Measurements from ENCODE around the gene MBOAT1. TPM values are rescaled to one million over a fixed set of nuclear protein-coding genes. Genes with fewer than 3 reads are reported as not detected.

MBOAT1 gene
- polyA plus RNA-seq, 4 donors: 16.3 to 21.4 (median 17.3) TPM

GRCh38 chr6:20235041-20235440 lies 22.8 kb upstream of the MBOAT1 start:
- no peak for DNase-seq (ENCODE audit: low read depth in 4 of 4, low spot score in 3 of 4)

GRCh38 chr6:20234136-20234535 lies 21.9 kb upstream of the MBOAT1 start:
- DNase-seq (ENCODE audit: low read depth in 4 of 4, low spot score in 3 of 4): no peak

- no peak for DNase-seq (ENCODE audit: low read depth in 4 of 4, low spot score in 3 of 4)
These were observed 20.9 kb upstream of the MBOAT1 start for GRCh38 chr6:20233007-20233730.

- DNase-seq (ENCODE audit: low read depth in 4 of 4, low spot score in 3 of 4): no peak
These were observed 19.9 kb upstream of the MBOAT1 start for GRCh38 chr6:20232188-20232587.

GRCh38 chr6:20230401-20231119 lies 18.3 kb upstream of the MBOAT1 start:
- DNase-seq (ENCODE audit: low read depth in 4 of 4, low spot score in 3 of 4): no peak

DNA sequence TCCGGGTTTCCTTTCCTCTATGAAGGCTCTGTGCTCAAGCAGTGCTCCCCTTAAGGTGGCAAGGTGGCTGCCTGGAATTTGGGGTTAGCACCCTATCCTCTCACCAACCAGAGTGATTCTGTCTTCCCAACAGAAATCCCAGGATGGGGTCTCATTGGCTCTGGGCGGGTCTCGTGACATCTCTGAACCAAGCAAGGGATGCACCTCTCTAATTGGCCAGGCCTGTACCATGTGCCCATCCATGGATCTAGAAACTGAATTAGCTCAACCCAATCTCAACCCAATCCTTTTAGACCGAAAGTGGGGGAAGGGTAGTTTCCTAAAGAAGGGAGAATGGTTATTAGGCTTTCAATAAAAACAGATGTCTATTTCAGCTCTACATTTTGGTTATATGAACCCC lies 17.6 kb upstream of the MBOAT1 start:
- no peak for DNase-seq (ENCODE audit: low read depth in 4 of 4, low spot score in 3 of 4)

DNA sequence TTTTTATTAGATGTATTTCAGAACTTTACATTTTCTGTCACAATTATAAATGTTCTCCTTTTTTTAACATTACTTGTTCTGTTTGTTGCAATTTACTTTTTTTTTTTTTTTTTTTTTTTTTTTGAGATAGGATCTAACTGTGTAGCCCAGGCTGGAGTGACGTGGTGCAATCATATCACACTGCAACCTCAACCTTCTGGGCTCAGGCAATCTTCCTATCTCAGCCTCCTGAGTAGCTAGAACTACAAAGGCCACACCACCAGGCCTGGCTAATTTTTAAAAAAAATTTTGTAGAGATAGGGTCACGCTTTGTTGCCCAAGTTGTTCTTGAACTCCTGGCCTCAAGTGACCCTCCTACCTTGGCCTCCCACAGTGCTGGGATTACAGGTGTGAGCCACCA lies 15.1 kb upstream of the MBOAT1 start:
- no peak for DNase-seq (ENCODE audit: low read depth in 4 of 4, low spot score in 3 of 4)

GRCh38 chr6:20223141-20223540 lies 10.9 kb upstream of the MBOAT1 start:
- DNase-seq (ENCODE audit: low read depth in 4 of 4, low spot score in 3 of 4): no peak

- DNase-seq (ENCODE audit: low read depth in 4 of 4, low spot score in 3 of 4): no peak
These were observed 9.2 kb upstream of the MBOAT1 start for GRCh38 chr6:20221421-20221820.

DNA sequence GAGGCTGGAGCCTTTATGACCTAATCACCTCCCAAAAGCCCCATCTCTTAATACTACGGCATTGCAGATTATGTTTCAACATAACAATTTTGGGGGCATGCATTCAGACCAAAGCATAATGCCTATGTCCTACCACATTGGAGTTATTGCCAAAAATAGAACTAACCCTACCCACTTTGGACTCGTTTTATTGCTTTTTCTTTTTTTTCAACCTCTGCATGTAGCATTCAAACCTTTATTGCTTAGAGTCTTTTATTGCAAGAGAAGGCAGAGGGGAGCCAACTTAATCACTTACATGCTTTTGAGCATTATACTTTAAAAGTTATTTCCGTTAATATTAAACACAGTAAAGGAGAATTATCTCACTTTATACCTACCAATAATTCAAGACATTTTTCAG lies 8.1 kb upstream of the MBOAT1 start:
- DNase-seq (ENCODE audit: low read depth in 4 of 4, low spot score in 3 of 4): no peak

GRCh38 chr6:20217891-20218290 lies 5.6 kb upstream of the MBOAT1 start:
- no peak for DNase-seq (ENCODE audit: low read depth in 4 of 4, low spot score in 3 of 4)

GRCh38 chr6:20217324-20217855 lies 5.1 kb upstream of the MBOAT1 start:
- no peak for DNase-seq (ENCODE audit: low read depth in 4 of 4, low spot score in 3 of 4)

GRCh38 chr6:20215310-20215709 lies 3.0 kb upstream of the MBOAT1 start:
- DNase-seq (ENCODE audit: low read depth in 4 of 4, low spot score in 3 of 4): no peak

GRCh38 chr6:20213271-20213798 lies 1.1 kb upstream of the MBOAT1 start:
- no peak for DNase-seq (ENCODE audit: low read depth in 4 of 4, low spot score in 3 of 4)

DNA sequence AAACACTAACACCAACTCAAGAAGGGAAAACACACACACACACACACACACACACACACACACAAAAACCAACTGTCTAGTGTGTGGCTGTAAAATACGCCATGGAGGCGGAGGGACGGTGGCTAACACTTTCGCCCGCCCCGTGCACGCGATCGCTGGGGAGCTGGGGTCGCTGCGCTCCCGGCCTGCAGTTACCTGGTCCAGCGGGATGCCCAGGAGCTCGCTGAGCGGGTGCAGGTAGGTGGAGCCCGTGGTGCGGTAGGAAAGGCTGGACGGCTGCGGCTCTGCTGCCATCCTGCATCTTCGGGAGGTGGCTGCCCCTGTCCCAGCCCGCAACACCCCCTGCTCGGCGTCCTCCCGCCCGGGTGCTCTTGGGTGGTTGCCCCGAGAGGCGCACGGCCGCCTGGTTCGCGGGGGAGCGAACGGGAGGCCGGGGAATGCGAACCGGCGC lies 303 bp downstream of the MBOAT1 start:
- peak in 1 of 4 donors; percentile 67 for DNase-seq (ENCODE audit: low read depth in 4 of 4, low spot score in 3 of 4)

- no peak for DNase-seq (ENCODE audit: low read depth in 4 of 4, low spot score in 3 of 4)
These were observed 980 bp downstream of the MBOAT1 start for GRCh38 chr6:20211037-20211940.

DNA sequence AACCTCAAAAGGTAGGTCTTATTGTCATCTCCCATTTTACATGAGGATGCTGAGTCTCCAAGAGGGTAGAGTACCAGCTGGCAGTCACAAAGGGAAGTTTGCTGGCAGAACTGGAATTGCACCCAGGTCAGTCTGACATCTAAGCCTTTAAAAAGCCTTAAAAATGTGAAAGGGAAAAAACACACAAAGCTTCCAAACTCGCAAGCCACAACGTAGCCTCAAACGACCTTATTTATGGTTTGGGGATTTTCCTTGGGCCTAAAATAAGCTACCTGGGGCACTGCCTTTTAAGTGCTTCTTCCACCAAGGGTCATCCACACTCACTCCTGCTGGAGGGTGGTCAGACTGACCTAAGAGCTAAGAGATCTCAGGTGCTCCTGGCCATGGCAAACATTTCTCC lies 2.1 kb downstream of the MBOAT1 start:
- no peak for DNase-seq (ENCODE audit: low read depth in 4 of 4, low spot score in 3 of 4)

DNA sequence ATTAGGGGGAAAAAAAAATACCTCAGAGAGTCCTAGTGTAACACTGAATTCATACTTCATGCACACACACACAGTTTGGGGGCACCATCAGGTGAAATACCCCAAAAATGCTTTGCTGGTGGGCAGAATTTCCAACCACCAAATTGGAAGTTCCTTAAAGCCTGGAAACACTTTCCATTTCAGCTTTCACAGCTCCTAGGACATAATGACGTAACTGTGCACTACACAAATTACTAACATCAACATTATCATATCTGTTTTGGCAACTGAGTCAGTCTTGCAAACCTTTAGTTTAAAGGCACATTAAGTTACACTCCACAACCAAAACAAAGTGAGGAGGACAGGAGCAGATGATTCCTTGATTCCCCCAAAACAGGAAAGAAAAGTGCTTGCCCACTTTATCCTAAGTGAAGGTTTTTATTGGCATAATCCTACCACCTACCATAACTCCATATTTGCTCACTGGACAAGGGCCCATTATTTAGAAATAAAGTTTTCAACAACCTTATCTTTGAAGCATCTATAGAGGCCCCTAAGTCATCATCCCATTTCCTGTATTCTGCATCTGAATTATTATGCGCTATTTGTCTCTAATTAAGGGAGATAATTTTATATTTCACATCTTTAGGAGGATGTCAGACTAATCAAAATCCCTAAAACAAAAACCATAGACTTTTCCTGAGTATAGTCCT lies 3.4 kb downstream of the MBOAT1 start:
- DNase-seq (ENCODE audit: low read depth in 4 of 4, low spot score in 3 of 4): no peak

- no peak for DNase-seq (ENCODE audit: low read depth in 4 of 4, low spot score in 3 of 4)
These were observed 5.2 kb downstream of the MBOAT1 start for GRCh38 chr6:20207088-20207418.

DNA sequence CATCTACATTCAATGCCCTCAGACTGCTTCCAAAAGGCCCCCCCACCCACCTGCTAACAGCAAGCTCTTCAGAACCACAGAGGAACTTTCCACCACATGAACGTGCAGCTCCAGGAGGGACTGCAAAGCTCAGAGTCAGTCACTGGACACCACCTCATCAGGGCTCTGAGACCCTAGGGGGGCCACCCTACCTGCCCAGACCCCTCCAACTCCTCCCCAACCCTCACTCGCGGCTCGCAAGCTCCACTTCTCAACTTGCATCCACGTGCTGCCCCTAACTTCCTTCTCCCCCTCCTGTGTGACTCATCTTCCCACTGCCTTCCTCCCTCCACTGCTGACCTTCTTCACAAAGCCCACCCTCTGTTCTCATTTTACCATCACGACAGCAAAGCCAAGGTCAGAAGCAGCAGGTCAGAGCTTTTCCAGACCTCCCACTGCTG lies 6.5 kb downstream of the MBOAT1 start:
- no peak for DNase-seq (ENCODE audit: low read depth in 4 of 4, low spot score in 3 of 4)

Measured in right renal pelvis (tissue), 4 donors.